A673 (cell line): Measurements from ENCODE around the gene STARD13. TPM values are rescaled to one million over a fixed set of nuclear protein-coding genes. Genes with fewer than 3 reads are reported as not detected.

Source experiments
- BruUV-seq: library from RNA; stranded (reverse); fragments of 400-500 nt; replicated peaks from 2 replicates; lab custom pipeline; 2021; lab: Mats Ljungman, UMichigan
- CTCF ChIA-PET: fragments of 300-600 bp; sonication (Branson Sonifier 250); formaldehyde crosslinking; loops from one replicate; lab custom pipeline; 2022; ENCODE audit warnings: antibody characterized with exemption; lab: Charles Lee
- POLR2A ChIA-PET: fragments of 300-600 bp; sonication (Branson Sonifier 250); formaldehyde crosslinking; loops from one replicate; lab custom pipeline; 2022; ENCODE audit warnings: antibody characterized with exemption; ENCODE audit not compliant: low non-redundant PET; lab: Charles Lee
- DNase-seq: peaks from one replicate; pipeline ENCODE4 v3.0.0-alpha.2; 2015; ENCODE audit warnings: low spot score
- H3K27ac ChIP-seq: fragments of 200-600 bp; sonication (generic); 2 replicates; pipeline ENCODE4 v1.5.1; 2016; ENCODE audit warnings: mixed run types, low read depth, mild to moderate bottlenecking, mixed read lengths, antibody characterized with exemption, low read length; ENCODE audit not compliant: poor library complexity, severe bottlenecking
- H3K27me3 ChIP-seq: fragments of 200-600 bp; sonication (generic); replicated peaks from 2 replicates; pipeline ENCODE4 v1.6.1; 2017; ENCODE audit warnings: mixed run types, low read depth, mild to moderate bottlenecking, mixed read lengths, antibody characterized with exemption, low read length; ENCODE audit not compliant: insufficient read depth, poor library complexity
- H3K36me3 ChIP-seq: fragments of 200-600 bp; sonication (generic); 2 replicates; pipeline ENCODE4 v1.6.1; 2016; ENCODE audit warnings: mixed run types, mild to moderate bottlenecking, mixed read lengths, antibody characterized with exemption, low read length; ENCODE audit not compliant: insufficient read depth, poor library complexity, severe bottlenecking
- H3K4me1 ChIP-seq: fragments of 200-600 bp; sonication (generic); 2 replicates; pipeline ENCODE4 v1.6.1; 2017; ENCODE audit warnings: mixed run types, mild to moderate bottlenecking, mixed read lengths, antibody characterized with exemption, low read length; ENCODE audit not compliant: insufficient read depth, poor library complexity, severe bottlenecking
- H3K4me3 ChIP-seq: fragments of 200-600 bp; sonication (generic); 2 replicates; pipeline ENCODE4 v1.5.1; 2016; ENCODE audit warnings: low read depth, mixed run types, mild to moderate bottlenecking, mixed read lengths, low read length; ENCODE audit not compliant: poor library complexity, severe bottlenecking
- H3K9me3 ChIP-seq: fragments of 200-600 bp; sonication (generic); 2 replicates; pipeline ENCODE4 v1.6.1; 2016; ENCODE audit warnings: mixed run types, low read depth, mild to moderate bottlenecking, mixed read lengths, antibody characterized with exemption, low read length; ENCODE audit not compliant: poor library complexity, severe bottlenecking
- EZH2 ChIP-seq: fragments of 200-600 bp; sonication (generic); IDR thresholded peaks from 2 replicates; pipeline ENCODE4 v1.6.1; 2017; ENCODE audit warnings: borderline replicate concordance, low read depth, mild to moderate bottlenecking, mixed read lengths, antibody characterized with exemption, low read length; ENCODE audit not compliant: poor library complexity, severe bottlenecking
- intact Hi-C: fragments of 100-400 bp; cut with micrococcal nuclease; formaldehyde crosslinking; loops from one replicate; pipeline ENCODE4 v1.10.0; 2022; ENCODE audit not compliant: unreplicated experiment
- total RNA-seq: library from RNA; stranded (reverse); gene quantifications from 2 replicates; pipeline ENCODE4 v1.2.3, GENCODE V29; 2021
- TF ChIP-seq, protein P1 (sequence below): fragments of 300-800, 200-600 bp; sonication (generic); conservative IDR thresholded peaks from 2 replicates; pipeline ENCODE4 v1.5.1; 2017; ENCODE audit warnings: low read depth, mild to moderate bottlenecking, antibody characterized with exemption, low read length, moderate library complexity, mixed read lengths

Gene STARD13
- total RNA-seq, 1 experiment from 2014 or later = 45.7 TPM

DNA sequence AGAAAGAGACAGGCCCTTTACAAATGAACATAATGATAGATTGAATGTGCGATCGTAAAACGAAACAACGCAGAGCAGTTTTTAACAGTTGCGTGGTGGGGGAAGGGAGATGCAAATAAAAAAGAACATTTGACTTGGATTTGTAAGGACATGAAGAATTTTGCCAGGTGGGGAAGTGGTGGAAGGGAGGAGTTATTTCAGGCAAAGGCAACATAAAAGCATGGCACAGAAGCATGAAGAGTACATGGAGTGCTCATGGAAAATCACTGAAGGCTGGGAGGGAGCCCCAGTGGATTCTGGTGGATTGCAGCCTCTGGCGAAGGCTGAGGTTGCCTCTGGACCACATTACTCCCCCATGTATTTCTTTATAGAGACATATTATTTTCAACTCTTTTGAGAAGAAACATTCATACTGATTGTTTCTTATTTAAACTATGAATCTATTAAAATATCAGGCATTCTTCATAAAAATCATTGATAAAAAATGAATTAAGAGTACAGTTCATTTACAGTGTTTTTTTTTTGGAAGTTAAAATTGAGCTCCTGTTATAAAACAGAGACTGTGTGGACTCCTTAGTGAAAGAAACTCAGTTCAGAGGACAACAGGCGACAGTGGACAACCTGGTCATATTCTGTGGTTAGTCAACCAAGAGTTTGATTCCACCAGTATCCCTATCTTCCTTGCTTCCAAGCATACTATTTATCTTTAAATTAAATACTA is 57.5 kb downstream of the STARD13 start:
- intact Hi-C loops = loop anchor here (1.0 to 5.0 kb wide), 3 partner anchors 209 to 314 kb away; no protein-coding TSS in a partner anchor
- Histone ChIP-seq H3K27ac (peak overlapping the region; percentile 71), H3K27me3 (no peaks in the 10 kb centered on the region), H3K4me3 (no peak overlapping the region), H3K36me3 (no peaks in the 10 kb centered on the region), H3K4me1 (peaks cover 52% of the 10 kb centered on the region), H3K9me3 (peaks cover 5% of the 10 kb centered on the region)
- no peak for DNase-seq
- ChIA-PET CTCF (interaction anchor here (0.9 to 1.0 kb wide), 3 partner anchors 23 to 260 kb away, joined by 3 to 5 read pairs (median 3); no protein-coding TSS in a partner anchor), POLR2A (no interaction called here)
- TF ChIP-seq, protein P1, sequence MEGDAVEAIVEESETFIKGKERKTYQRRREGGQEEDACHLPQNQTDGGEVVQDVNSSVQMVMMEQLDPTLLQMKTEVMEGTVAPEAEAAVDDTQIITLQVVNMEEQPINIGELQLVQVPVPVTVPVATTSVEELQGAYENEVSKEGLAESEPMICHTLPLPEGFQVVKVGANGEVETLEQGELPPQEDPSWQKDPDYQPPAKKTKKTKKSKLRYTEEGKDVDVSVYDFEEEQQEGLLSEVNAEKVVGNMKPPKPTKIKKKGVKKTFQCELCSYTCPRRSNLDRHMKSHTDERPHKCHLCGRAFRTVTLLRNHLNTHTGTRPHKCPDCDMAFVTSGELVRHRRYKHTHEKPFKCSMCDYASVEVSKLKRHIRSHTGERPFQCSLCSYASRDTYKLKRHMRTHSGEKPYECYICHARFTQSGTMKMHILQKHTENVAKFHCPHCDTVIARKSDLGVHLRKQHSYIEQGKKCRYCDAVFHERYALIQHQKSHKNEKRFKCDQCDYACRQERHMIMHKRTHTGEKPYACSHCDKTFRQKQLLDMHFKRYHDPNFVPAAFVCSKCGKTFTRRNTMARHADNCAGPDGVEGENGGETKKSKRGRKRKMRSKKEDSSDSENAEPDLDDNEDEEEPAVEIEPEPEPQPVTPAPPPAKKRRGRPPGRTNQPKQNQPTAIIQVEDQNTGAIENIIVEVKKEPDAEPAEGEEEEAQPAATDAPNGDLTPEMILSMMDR = no peak
- no peak for TF ChIP-seq EZH2
- BruUV-seq = no TSS peak

DNA sequence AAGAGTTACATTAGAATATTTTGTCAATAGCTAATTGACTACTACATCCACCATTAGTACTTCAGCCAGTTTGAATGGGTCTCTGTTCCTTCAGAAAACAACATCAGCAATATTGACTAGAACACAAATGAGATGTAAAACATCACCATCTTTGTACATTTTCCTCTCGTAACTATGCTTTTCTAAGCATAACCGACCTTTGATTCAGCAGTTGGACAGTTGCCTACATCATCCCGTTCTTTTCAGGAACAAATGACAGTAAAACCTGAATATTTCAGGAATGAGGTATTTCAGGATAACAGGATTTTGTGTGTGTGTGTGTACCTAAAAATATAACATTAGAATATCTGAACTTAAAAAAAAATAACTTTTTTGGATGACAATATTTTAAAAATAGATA is 60.9 kb downstream of the STARD13 start:
- Histone ChIP-seq H3K27ac (no peak overlapping the region), H3K4me1 (peaks cover 29% of the 10 kb centered on the region), H3K9me3 (no peaks in the 10 kb centered on the region), H3K4me3 (no peak overlapping the region), H3K36me3 (no peaks in the 10 kb centered on the region), H3K27me3 (no peaks in the 10 kb centered on the region)
- intact Hi-C loops = loop anchor here (5.0 kb wide), 1 partner anchor 213 kb away; no protein-coding TSS in a partner anchor
- CTCF ChIA-PET = no interaction called here
- DNase-seq = no peak
- TF ChIP-seq, protein P1 = no peak
- TF ChIP-seq EZH2 = no peak
- POLR2A ChIA-PET = no interaction called here
- no TSS peak for BruUV-seq

DNA sequence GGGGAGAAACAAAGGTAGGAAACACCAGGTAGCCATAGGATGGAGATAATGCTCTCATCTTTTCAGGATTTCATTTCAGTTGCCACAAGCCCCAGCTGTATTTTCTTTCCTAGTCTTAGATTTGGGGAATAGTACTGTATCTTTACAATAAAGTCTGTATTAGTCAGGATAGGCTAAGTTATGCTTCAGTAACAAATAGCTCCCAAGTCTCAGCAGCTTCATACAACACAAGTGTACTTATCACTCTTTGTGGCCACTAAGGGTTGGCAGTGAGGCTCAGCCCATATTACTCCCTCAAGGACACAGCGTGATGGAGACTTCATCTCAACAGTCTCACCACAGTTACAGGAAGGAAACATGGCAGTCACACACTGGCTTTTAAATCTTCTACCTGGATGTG is 61.4 kb downstream of the STARD13 start:
- Histone ChIP-seq H3K4me1 (peaks cover 24% of the 10 kb centered on the region), H3K27me3 (no peaks in the 10 kb centered on the region), H3K27ac (no peak overlapping the region), H3K36me3 (no peaks in the 10 kb centered on the region), H3K9me3 (no peaks in the 10 kb centered on the region), H3K4me3 (no peak overlapping the region)
- no TSS peak for BruUV-seq
- intact Hi-C loops = no loop called here
- CTCF ChIA-PET = no interaction called here
- no peak for DNase-seq
- POLR2A ChIA-PET = no interaction called here
- TF ChIP-seq EZH2 = no peak
- TF ChIP-seq, protein P1 = no peak
